A673 (cell line): ENCODE results near the gene IDS. TPM values are rescaled to one million over a fixed set of nuclear protein-coding genes. Genes with fewer than 3 reads are reported as not detected.
"Not testable (repeated sequence)": the region's sequence is repeated elsewhere in the genome, so short reads cannot be mapped to it uniquely, and the experiment has no call there.

Source experiments
- BruUV-seq: library from RNA; stranded (reverse); fragments of 400-500 nt; replicated peaks from 2 replicates; lab custom pipeline; 2021; lab: Mats Ljungman, UMichigan
- CTCF ChIA-PET: fragments of 300-600 bp; sonication (Branson Sonifier 250); formaldehyde crosslinking; loops from one replicate; lab custom pipeline; 2022; ENCODE audit warnings: antibody characterized with exemption; lab: Charles Lee
- POLR2A ChIA-PET: fragments of 300-600 bp; sonication (Branson Sonifier 250); formaldehyde crosslinking; loops from one replicate; lab custom pipeline; 2022; ENCODE audit warnings: antibody characterized with exemption; ENCODE audit not compliant: low non-redundant PET; lab: Charles Lee
- DNase-seq: peaks from one replicate; pipeline ENCODE4 v3.0.0-alpha.2; 2015; ENCODE audit warnings: low spot score
- H3K27ac ChIP-seq: fragments of 200-600 bp; sonication (generic); 2 replicates; pipeline ENCODE4 v1.5.1; 2016; ENCODE audit warnings: mixed run types, low read depth, mild to moderate bottlenecking, mixed read lengths, antibody characterized with exemption, low read length; ENCODE audit not compliant: poor library complexity, severe bottlenecking
- H3K27me3 ChIP-seq: fragments of 200-600 bp; sonication (generic); replicated peaks from 2 replicates; pipeline ENCODE4 v1.6.1; 2017; ENCODE audit warnings: mixed run types, low read depth, mild to moderate bottlenecking, mixed read lengths, antibody characterized with exemption, low read length; ENCODE audit not compliant: insufficient read depth, poor library complexity
- H3K36me3 ChIP-seq: fragments of 200-600 bp; sonication (generic); 2 replicates; pipeline ENCODE4 v1.6.1; 2016; ENCODE audit warnings: mixed run types, mild to moderate bottlenecking, mixed read lengths, antibody characterized with exemption, low read length; ENCODE audit not compliant: insufficient read depth, poor library complexity, severe bottlenecking
- H3K4me1 ChIP-seq: fragments of 200-600 bp; sonication (generic); 2 replicates; pipeline ENCODE4 v1.6.1; 2017; ENCODE audit warnings: mixed run types, mild to moderate bottlenecking, mixed read lengths, antibody characterized with exemption, low read length; ENCODE audit not compliant: insufficient read depth, poor library complexity, severe bottlenecking
- H3K4me3 ChIP-seq: fragments of 200-600 bp; sonication (generic); 2 replicates; pipeline ENCODE4 v1.5.1; 2016; ENCODE audit warnings: low read depth, mixed run types, mild to moderate bottlenecking, mixed read lengths, low read length; ENCODE audit not compliant: poor library complexity, severe bottlenecking
- H3K9me3 ChIP-seq: fragments of 200-600 bp; sonication (generic); 2 replicates; pipeline ENCODE4 v1.6.1; 2016; ENCODE audit warnings: mixed run types, low read depth, mild to moderate bottlenecking, mixed read lengths, antibody characterized with exemption, low read length; ENCODE audit not compliant: poor library complexity, severe bottlenecking
- EZH2 ChIP-seq: fragments of 200-600 bp; sonication (generic); IDR thresholded peaks from 2 replicates; pipeline ENCODE4 v1.6.1; 2017; ENCODE audit warnings: borderline replicate concordance, low read depth, mild to moderate bottlenecking, mixed read lengths, antibody characterized with exemption, low read length; ENCODE audit not compliant: poor library complexity, severe bottlenecking
- intact Hi-C: fragments of 100-400 bp; cut with micrococcal nuclease; formaldehyde crosslinking; loops from one replicate; pipeline ENCODE4 v1.10.0; 2022; ENCODE audit not compliant: unreplicated experiment
- total RNA-seq: library from RNA; stranded (reverse); gene quantifications from 2 replicates; pipeline ENCODE4 v1.2.3, GENCODE V29; 2021
- TF ChIP-seq, protein P1 (sequence below): fragments of 300-800, 200-600 bp; sonication (generic); conservative IDR thresholded peaks from 2 replicates; pipeline ENCODE4 v1.5.1; 2017; ENCODE audit warnings: low read depth, mild to moderate bottlenecking, antibody characterized with exemption, low read length, moderate library complexity, mixed read lengths

IDS gene
- total RNA-seq, 1 experiment from 2014 or later = 50.7 TPM

- TF ChIP-seq EZH2 = no peak
- TF ChIP-seq, protein P1, sequence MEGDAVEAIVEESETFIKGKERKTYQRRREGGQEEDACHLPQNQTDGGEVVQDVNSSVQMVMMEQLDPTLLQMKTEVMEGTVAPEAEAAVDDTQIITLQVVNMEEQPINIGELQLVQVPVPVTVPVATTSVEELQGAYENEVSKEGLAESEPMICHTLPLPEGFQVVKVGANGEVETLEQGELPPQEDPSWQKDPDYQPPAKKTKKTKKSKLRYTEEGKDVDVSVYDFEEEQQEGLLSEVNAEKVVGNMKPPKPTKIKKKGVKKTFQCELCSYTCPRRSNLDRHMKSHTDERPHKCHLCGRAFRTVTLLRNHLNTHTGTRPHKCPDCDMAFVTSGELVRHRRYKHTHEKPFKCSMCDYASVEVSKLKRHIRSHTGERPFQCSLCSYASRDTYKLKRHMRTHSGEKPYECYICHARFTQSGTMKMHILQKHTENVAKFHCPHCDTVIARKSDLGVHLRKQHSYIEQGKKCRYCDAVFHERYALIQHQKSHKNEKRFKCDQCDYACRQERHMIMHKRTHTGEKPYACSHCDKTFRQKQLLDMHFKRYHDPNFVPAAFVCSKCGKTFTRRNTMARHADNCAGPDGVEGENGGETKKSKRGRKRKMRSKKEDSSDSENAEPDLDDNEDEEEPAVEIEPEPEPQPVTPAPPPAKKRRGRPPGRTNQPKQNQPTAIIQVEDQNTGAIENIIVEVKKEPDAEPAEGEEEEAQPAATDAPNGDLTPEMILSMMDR = no peak
- H3K27ac ChIP-seq = no peak overlapping the region
- H3K36me3 ChIP-seq = peaks cover 4% of the 10 kb centered on the region
- ChIA-PET CTCF (no interaction called here), POLR2A (no interaction called here)
- H3K27me3 ChIP-seq = no peaks in the 10 kb centered on the region
- DNase-seq = no peak
- no peaks in the 10 kb centered on the region for H3K4me1 ChIP-seq
- no TSS peak for BruUV-seq
- H3K4me3 ChIP-seq = peak overlapping the region; percentile 54
- H3K9me3 ChIP-seq = no peaks in the 10 kb centered on the region
- intact Hi-C loops = no loop called here
Measured at GRCh38 chrX:149505671-149506070, 565 bp upstream of the IDS start.

DNA sequence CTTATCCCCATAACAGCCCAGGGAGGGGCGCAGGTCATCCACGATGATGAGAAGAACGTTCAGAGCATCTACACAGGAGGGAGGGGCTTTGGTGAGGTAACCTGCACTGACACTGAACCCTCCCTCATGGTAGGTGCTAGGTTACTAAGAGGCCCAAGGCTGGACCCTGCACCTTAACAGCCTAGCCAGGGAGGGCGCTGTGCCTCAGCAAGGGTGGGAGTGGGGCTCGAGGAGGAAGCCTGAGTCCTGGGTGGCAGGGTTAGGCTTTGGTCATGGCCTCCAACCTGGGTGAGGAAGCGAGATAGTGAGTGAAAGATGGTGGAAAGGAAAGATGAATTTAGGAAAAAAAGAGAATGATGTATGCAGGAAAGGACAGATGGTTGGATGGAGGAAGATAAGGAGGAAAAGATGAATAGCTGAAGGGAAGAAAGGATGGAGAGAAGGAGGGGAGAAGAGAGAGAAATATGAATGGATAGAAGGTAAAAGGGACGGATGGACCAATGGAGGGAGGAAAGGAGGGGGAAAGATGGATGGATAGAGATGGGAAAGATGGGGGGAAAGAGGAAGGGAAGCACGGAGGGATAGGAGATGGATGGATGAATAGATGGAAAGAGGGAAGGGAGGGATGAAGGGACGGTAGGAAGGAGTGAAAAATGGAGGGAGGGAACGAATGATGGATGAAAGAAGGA lies 736 bp downstream of the IDS start:
- no peak for TF ChIP-seq EZH2
- TF ChIP-seq, protein P1 = peak; percentile 43; the same call in 1 of the 2 replicates
- ChIA-PET POLR2A (no interaction called here), CTCF (no interaction called here)
- Histone ChIP-seq H3K4me1 (no peaks in the 10 kb centered on the region), H3K4me3 (peak overlapping the region; percentile 54), H3K9me3 (no peaks in the 10 kb centered on the region), H3K36me3 (peaks cover 6% of the 10 kb centered on the region), H3K27ac (no peak overlapping the region), H3K27me3 (no peaks in the 10 kb centered on the region)
- intact Hi-C loops = no loop called here
- DNase-seq = peak; percentile 24
- TSS peak; percentile 65 for BruUV-seq

GRCh38 chrX:149503446-149503845 lies 1.7 kb downstream of the IDS start:
- H3K9me3 ChIP-seq, H3K27me3 ChIP-seq, H3K4me3 ChIP-seq, BruUV-seq, intact Hi-C loops, H3K36me3 ChIP-seq, H3K27ac ChIP-seq, CTCF ChIA-PET, POLR2A ChIA-PET, H3K4me1 ChIP-seq: not testable (repeated sequence)
- peak; percentile 49 for DNase-seq

GRCh38 chrX:149502923-149503322 lies 2.2 kb downstream of the IDS start:
- H3K27me3 ChIP-seq, H3K9me3 ChIP-seq, CTCF ChIA-PET, POLR2A ChIA-PET, H3K36me3 ChIP-seq, H3K27ac ChIP-seq, intact Hi-C loops, DNase-seq, H3K4me3 ChIP-seq, H3K4me1 ChIP-seq, BruUV-seq: not testable (repeated sequence)
